ENCODE measurements around the gene ADRA1B.

Gene ADRA1B

GRCh38 chr5:159923008-159923407 lies 6.7 kb downstream of the ADRA1B start:
- no peak for DNase-seq (ENCODE audit: low read depth in 1 of 2, low spot score in 1 of 2)
- no peak for TF ChIP-seq REST (IDR thresholded peaks at IDR 0.05; ENCODE audit: insufficient replicate concordance, low read depth)
- no peak for TF ChIP-seq POLR2AphosphoS5 (IDR thresholded peaks at IDR 0.05; ENCODE audit: low read depth)
- Histone ChIP-seq H3K27ac (replicated peaks) (no peak overlapping the region), H3K27me3 (ENCODE audit: insufficient read depth, poor library complexity, severe bottlenecking) (peaks cover 33% of the 10 kb centered on the region), H3K4me3 (replicated peaks; ENCODE audit: insufficient read depth, low read length) (no peak overlapping the region)

GRCh38 chr5:159928122-159928909 lies 12.0 kb downstream of the ADRA1B start:
- TF ChIP-seq POLR2AphosphoS5 (IDR thresholded peaks at IDR 0.05; ENCODE audit: low read depth) = no peak
- no peak for TF ChIP-seq CTCF (IDR thresholded peaks at IDR 0.05; ENCODE audit: insufficient read depth, low read length)
- TF ChIP-seq SPI1 (IDR thresholded peaks at IDR 0.05; ENCODE audit: borderline replicate concordance, low read depth) = no peak
- TF ChIP-seq REST (IDR thresholded peaks at IDR 0.05; ENCODE audit: insufficient replicate concordance, low read depth) = no peak
- no peak for TF ChIP-seq GABPA (IDR thresholded peaks at IDR 0.05; ENCODE audit: low read depth)
- no peak overlapping the region for H3K27ac ChIP-seq (replicated peaks)
- peaks cover 18% of the 10 kb centered on the region for H3K27me3 ChIP-seq (ENCODE audit: insufficient read depth, poor library complexity, severe bottlenecking)
- H3K4me3 ChIP-seq (replicated peaks; ENCODE audit: insufficient read depth, low read length) = no peak overlapping the region
- DNase-seq (ENCODE audit: low read depth in 1 of 2, low spot score in 1 of 2) = no peak

- Histone ChIP-seq H3K4me3 (replicated peaks; ENCODE audit: insufficient read depth, low read length) (no peak overlapping the region), H3K27ac (replicated peaks) (no peak overlapping the region), H3K27me3 (ENCODE audit: insufficient read depth, poor library complexity, severe bottlenecking) (peaks cover 9% of the 10 kb centered on the region)
- TF ChIP-seq CTCF (IDR thresholded peaks at IDR 0.05; ENCODE audit: insufficient read depth, low read length) (no peak), SPI1 (IDR thresholded peaks at IDR 0.05; ENCODE audit: borderline replicate concordance, low read depth) (no peak), REST (IDR thresholded peaks at IDR 0.05; ENCODE audit: insufficient replicate concordance, low read depth) (no peak), POLR2AphosphoS5 (IDR thresholded peaks at IDR 0.05; ENCODE audit: low read depth) (no peak)
- DNase-seq (ENCODE audit: low read depth in 1 of 2, low spot score in 1 of 2) = no peak
Measured at GRCh38 chr5:159929176-159929575, 12.9 kb downstream of the ADRA1B start.

Measured in HL-60 (cell line).